SIG-M5 (cell line): ENCODE data around the gene PRLR.
"Not testable (repeated sequence)": the region's sequence is repeated elsewhere in the genome, so short reads cannot be mapped to it uniquely, and the experiment has no call there.

Source experiments
- DNase-seq: peaks from one replicate; lab custom pipeline; 2025; lab: John Stamatoyannopoulos, UW

The PRLR gene

GRCh38 chr5:35230038-35230611 lies at the start of gene PRLR:
Gene PRLR (minus strand): TSS chr5:35230487. CDS start chr5:35089620, 140,867 bp downstream.
- DNase-seq: no peak

GRCh38 chr5:35274839-35275509 lies 44.7 kb upstream of the PRLR start:
- no peak for DNase-seq

- no peak for DNase-seq
Observed at GRCh38 chr5:35269006-35269405, 38.7 kb upstream of the PRLR start.

GRCh38 chr5:35266276-35266675 lies 36.0 kb upstream of the PRLR start:
- no peak for DNase-seq

GRCh38 chr5:35264509-35264908 lies 34.2 kb upstream of the PRLR start:
- no peak for DNase-seq

GRCh38 chr5:35263266-35263877 lies 33.1 kb upstream of the PRLR start:
- DNase-seq: no peak

GRCh38 chr5:35253582-35253981 lies 23.3 kb upstream of the PRLR start:
- no peak for DNase-seq

GRCh38 chr5:35252963-35253362 lies 22.7 kb upstream of the PRLR start:
- DNase-seq: no peak

GRCh38 chr5:35248843-35249780 lies 18.8 kb upstream of the PRLR start:
- no peak for DNase-seq

- no peak for DNase-seq
Observed at GRCh38 chr5:35247648-35248034, 17.4 kb upstream of the PRLR start.

- DNase-seq: no peak
Observed at GRCh38 chr5:35246900-35247647, 16.8 kb upstream of the PRLR start.

- DNase-seq: no peak
Observed at GRCh38 chr5:35246411-35246810, 16.1 kb upstream of the PRLR start.

- not testable (repeated sequence) for DNase-seq
Observed at GRCh38 chr5:35245371-35245770, 15.1 kb upstream of the PRLR start.

GRCh38 chr5:35244171-35244570 lies 13.9 kb upstream of the PRLR start:
- no peak for DNase-seq

GRCh38 chr5:35242702-35243258 lies 12.5 kb upstream of the PRLR start:
- no peak for DNase-seq

- no peak for DNase-seq
Observed at GRCh38 chr5:35240892-35241291, 10.6 kb upstream of the PRLR start.

- no peak for DNase-seq
Observed at GRCh38 chr5:35239911-35240610, 9.8 kb upstream of the PRLR start.

GRCh38 chr5:35239476-35239875 lies 9.2 kb upstream of the PRLR start:
- no peak for DNase-seq

GRCh38 chr5:35237580-35238376 lies 7.5 kb upstream of the PRLR start:
- no peak for DNase-seq

GRCh38 chr5:35236770-35237169 lies 6.5 kb upstream of the PRLR start:
- no peak for DNase-seq
